Retinal pigment epithelial cell (primary cell): ENCODE data around the gene EMC9.

ENCODE experiments used
- DNase-seq: peaks from one replicate; pipeline ENCODE4 v3.0.0-alpha.2; 2010; ENCODE audit warnings: low read depth
- H3K4me3 ChIP-seq: 2 replicates; pipeline ENCODE4 v1.5.1; 2011; ENCODE audit warnings: mild to moderate bottlenecking, low read length, control low read depth, moderate library complexity
- CTCF ChIP-seq: conservative IDR thresholded peaks from 2 replicates; pipeline ENCODE4 v1.5.1; 2011; ENCODE audit warnings: low read depth, low read length, control low read depth, inconsistent platforms

EMC9 gene

GRCh38 chr14:24165785-24166184, 24.4 kb upstream of the EMC9 start:
- H3K4me3 ChIP-seq: no peak overlapping the region
- TF ChIP-seq CTCF: no peak
- DNase-seq: no peak

- no peak for DNase-seq
- no peak for TF ChIP-seq CTCF
- H3K4me3 ChIP-seq: no peak overlapping the region
Observed at GRCh38 chr14:24164518-24164991, 23.2 kb upstream of the EMC9 start.

GRCh38 chr14:24162093-24162492, 20.7 kb upstream of the EMC9 start:
- H3K4me3 ChIP-seq: peak overlapping the region; percentile 88
- no peak for TF ChIP-seq CTCF
- DNase-seq: no peak

- H3K4me3 ChIP-seq: peak within 1 kb of the TSS; percentile 88
- peak; percentile 85 for TF ChIP-seq CTCF
- peak; percentile 72 for DNase-seq
Observed at GRCh38 chr14:24160850-24161804, 19.7 kb upstream of the EMC9 start, which contains the start of gene IRF9. Gene IRF9 (plus strand): TSS chr14:24161265. CDS start chr14:24162145, 880 bp downstream.

GRCh38 chr14:24160499-24160849, 19.1 kb upstream of the EMC9 start:
- no peak overlapping the region for H3K4me3 ChIP-seq
- no peak for TF ChIP-seq CTCF
- DNase-seq: no peak

- no peak overlapping the region for H3K4me3 ChIP-seq
- DNase-seq: no peak
- TF ChIP-seq CTCF: no peak
Observed at GRCh38 chr14:24159777-24160498, 18.5 kb upstream of the EMC9 start.
